HG03108 (cell line): ENCODE data around the gene NOL6.
"Not testable (repeated sequence)": the region's sequence is repeated elsewhere in the genome, so short reads cannot be mapped to it uniquely, and the experiment has no call there.

Experiments used
- ATAC-seq: cut with Tn5 transposase; IDR thresholded peaks from one replicate; pipeline ENCODE4 v1.9.1; 2021; ENCODE audit warnings: moderate library complexity; ENCODE audit not compliant: unreplicated experiment

The NOL6 gene

GRCh38 chr9:33435821-33436277 lies 37.9 kb downstream of the NOL6 start:
- ATAC-seq: no peak

- no peak for ATAC-seq
Observed at GRCh38 chr9:33434317-33435105, 39.2 kb downstream of the NOL6 start.

GRCh38 chr9:33433871-33434270 lies 39.9 kb downstream of the NOL6 start:
- no peak for ATAC-seq

DNA sequence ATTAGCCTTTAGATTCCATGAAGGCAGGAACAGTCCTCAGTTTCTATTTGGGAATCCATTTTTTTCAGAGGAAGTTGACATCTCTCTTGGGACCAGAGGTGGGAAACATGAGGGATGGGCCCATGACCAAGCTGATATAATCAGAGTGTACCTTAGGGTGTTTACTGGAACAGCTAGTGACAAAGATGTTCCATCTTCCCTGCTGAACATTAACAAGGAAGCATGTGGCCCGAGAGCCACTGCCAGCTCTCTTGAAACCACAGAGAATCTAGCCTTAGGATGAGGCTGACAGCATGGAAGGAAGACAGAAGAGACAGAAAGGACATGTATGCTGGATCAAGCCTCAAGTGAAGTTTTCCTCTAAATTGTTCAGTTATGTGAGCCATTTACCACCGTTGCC lies 42.3 kb downstream of the NOL6 start:
- ATAC-seq: no peak

DNA sequence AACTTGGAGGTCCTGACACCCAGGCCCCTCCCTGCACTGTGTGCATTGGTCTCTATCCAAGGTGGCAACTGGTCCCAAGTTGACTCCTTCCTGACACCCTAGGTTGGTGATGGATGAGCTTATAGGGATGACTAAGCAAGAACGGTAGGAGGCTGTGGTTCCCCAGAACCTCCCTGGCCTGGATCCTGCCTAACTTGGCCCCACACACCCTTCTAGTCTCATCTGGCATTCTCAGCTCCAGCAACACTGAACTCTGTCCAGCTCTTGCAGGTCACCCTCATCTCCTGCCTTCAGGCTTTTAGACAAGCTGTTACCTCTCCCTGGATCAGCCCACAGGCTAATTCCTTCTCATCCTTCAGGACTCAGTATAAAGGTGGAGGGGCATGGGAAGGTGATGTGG lies 42.8 kb downstream of the NOL6 start:
- no peak for ATAC-seq

DNA sequence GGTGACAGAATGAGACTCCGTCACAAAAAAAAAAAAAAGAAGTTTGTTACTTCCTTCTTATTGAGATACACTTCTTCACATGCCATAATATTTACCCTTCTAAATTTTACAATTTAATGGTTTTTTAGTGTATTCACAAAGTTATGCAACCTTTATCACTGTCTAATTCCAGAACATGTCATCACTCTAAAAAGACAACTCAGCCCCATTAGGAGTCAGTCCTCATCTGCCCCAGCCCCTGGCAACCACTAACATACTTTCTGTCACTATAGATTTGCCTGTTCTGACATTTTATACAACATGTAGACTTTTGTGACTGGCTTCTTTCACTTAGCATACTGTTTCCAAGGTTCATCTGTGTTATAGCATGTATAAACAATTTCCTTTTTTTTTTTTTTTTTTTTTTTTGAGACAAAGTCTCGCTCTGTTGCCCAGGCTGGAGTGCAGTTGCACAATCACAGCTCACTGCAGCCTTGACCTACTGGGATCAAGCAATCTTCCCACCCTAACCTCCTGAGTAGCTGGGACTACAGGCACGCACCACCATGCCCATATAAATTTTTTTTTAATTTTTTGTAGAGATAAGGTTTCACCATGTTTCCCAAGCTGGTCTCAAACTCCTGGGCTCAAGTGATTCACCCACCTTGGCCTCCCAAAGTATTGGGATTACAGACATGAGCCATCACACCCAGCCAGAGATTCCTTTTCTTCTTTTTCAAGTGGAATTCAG lies 44.3 kb downstream of the NOL6 start:
- no peak for ATAC-seq

DNA sequence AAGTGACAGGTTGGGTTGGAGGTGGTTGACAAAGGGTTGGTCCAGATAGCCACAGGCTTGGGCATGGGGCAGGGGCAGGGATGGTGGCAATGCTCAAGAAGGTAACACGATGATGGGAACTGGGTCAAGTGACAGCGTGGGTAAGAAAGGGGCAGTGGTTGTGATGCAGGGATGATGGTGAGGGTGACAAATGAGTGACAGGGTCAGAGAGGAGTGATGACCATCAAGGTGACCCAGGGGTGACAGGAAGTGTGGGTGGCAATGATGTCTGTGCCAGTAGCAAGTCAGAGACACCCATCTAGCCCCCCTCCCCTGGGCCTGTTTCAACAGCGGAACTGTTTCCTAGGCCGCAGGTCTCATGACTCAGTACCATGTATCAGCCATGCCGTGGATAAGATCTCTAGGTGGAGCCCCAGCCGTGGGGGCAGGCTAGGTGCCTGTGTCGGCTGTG lies 46.9 kb downstream of the NOL6 start:
- no peak for ATAC-seq

- ATAC-seq: no peak
Observed at GRCh38 chr9:33425128-33425533, 48.6 kb downstream of the NOL6 start.

DNA sequence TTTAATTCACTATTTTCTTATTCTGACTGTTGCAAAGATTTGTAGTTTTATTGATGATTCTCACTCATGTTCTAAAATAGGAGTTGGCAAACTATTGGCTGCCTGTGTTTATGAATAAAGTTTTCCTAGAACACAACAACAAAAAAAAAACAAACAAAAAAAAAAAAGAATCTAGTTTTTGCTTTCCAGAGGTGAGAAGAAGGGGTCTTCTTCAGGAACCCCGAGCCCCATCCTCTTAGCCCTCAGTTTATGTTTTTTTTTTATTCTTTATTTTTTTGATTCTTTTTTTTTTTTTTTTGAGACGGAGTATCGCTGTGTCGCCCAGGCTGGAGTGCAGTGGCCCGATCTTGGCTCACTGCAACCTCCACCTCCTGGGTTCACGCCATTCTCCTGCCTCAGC lies 49.2 kb downstream of the NOL6 start:
- not testable (repeated sequence) for ATAC-seq

DNA sequence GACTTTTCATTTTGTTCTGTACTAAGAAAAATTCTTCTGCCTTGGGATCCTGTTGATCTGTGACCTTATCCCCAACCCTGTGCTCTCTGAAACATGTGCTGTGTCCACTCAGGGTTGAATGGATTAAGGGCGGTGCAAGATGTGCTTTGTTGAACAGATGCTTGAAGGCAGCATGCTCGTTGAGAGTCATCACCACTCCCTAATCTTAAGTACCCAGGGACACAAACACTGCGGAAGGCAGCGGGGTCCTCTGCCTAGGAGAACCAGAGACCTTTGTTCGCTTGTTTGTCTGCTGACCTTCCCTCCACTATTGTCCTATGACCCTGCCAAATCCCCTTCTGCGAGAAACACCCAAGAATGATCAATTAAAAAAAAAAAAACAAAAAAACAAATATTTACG lies 49.7 kb downstream of the NOL6 start:
- not testable (repeated sequence) for ATAC-seq

DNA sequence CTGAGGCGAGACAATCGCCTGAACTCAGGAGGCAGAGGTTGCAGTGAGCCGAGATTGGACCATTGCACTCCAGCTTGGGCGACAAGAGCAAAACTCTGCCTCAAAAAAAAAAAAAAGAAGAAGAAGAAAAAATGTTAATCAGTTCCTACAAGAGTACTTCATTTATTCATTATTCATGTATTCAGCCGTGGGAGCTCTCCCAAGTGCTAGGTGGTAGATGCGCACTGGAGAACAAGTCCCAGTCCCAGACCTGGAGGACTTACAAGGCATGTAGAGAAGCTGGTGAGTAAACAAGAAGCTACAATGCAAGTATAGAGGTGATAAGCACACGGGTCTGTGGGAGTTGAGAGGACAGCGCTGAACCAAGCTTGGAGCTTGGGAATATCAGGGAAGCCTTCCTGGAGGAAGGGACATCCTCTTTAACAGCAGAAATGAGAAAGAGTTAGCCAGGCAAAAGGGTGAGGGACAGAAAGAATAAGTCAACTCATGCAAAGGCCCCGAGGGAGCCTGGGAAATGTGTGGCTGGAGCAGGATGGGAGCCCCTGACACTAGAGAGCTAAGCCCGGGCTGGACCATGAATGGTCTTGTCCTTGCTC lies 53.9 kb downstream of the NOL6 start:
- ATAC-seq: no peak

DNA sequence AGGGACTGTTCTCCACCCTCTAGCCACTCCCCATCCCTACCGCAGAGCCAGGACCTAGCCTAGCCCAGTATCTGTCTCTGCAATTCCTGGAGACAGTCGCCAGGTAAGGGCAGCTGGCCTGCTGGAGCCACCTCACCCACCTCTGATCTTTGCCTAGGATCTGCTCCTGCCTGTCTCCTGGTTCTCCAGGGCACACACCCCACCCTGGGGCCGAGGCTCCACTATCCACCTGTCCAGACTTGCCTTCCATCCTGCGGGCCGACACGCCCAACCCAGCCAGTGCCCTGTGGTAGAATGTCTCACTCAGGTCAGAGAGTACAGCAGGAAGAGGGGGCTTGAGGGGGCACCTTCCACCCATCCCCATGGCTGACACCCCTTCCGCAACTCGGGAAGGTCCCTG lies 55.6 kb downstream of the NOL6 start:
- no peak for ATAC-seq

GRCh38 chr9:33416996-33417395 lies 56.7 kb downstream of the NOL6 start:
- no peak for ATAC-seq

DNA sequence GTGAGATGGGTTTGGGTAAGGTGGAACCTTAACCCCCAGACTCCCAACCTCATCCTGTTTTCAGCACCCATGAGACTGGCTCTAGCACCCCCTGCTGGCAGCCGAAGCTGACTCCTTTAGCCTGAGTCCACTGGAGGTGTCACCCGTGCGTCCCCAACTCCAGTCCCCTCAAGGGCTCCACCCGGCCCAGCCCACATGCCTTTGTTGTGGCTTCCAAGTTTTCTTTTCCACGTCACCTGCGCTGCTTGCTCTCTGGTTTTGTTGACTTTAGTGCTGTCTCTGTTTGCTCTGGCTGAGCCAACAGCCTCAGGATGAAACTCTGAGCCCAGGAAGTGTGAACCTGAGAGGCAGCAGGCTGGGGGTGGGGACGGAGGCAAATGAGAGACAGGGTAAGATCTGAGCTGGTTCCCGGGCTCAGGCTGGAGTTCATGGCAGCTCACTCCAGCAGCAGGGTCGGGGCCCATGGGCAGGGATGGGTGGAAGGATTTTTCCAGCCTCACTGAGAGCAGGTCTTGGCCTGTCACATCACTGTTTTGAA lies 58.2 kb downstream of the NOL6 start:
- no peak for ATAC-seq

DNA sequence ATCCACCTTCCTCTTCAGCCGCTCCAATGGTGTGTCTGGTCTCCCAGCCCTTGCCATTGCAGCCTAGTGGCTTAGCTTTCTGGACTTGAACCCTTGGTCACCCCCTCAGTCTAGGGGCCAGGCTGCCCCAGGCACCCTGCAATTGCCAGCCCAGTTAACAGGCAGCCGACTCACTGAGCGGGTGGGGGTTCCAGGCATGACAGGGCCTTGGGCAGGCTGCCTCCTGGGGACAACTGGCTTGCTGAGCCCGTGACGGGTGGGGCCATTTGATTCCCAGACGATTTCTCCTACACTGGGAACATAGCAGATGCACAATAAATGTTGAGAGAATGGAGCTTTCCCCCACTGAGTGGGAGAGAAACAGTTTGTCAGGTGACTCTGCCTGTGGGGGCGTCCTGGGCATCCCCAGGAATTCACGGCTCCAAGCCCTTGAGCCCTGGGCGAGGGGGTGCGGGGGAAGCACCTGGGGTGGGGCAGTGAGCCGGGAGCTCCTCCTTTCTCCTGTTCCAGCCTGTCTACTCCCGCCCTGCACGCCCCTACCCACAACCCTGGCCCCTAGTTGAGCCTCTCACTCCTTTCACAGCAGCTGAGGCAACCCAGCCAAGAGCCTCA lies 58.7 kb downstream of the NOL6 start:
- no peak for ATAC-seq

- ATAC-seq: no peak
Observed at GRCh38 chr9:33414268-33414667, 59.5 kb downstream of the NOL6 start.
